ENCODE results near the gene SPIB. TPM values are rescaled to one million over a fixed set of nuclear protein-coding genes. Genes with fewer than 3 reads are reported as not detected.
"Not testable (repeated sequence)": the region's sequence is repeated elsewhere in the genome, so short reads cannot be mapped to it uniquely, and the experiment has no call there.

The SPIB gene
- polyA plus RNA-seq, 12 donors, result 0.13 to 9.9 (median 0.56) TPM; not detected in 1

DNA sequence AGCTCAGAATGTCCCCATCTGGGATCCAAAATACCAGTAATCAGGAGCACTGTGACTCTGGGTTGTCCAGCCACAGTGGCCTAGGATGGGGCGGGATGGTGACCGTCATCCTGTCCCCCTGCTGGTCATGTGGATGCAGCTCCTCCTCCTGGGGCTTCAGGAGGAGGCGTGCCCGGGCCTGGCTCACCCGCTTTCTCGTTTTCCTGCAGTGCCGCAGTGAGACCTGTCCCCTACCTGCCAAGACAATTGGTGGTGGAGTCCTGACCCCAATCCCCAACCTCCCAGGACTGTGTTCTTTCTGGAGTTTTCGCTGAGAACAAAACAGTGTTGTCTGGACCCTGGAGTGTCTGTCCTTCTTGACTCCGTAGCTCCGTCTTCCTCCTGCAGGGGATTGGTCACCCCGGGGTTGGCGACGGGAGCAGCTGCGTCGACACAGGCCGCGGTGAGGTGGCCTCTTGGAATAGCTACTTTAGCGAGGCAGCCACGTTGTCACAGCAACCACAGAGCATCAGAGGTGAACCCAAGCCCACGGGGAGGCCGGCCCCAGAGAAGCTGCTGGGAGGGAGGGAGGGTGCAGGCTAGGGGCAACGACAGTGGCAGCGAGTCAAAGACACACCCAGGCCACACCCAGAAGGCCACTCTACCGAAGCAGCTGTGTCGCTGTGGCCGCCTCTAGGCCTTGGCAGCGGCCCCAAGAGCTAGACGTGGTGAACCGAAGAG is 47.4 kb downstream of the SPIB start:
- peak; percentile 41 for DNase-seq

DNA sequence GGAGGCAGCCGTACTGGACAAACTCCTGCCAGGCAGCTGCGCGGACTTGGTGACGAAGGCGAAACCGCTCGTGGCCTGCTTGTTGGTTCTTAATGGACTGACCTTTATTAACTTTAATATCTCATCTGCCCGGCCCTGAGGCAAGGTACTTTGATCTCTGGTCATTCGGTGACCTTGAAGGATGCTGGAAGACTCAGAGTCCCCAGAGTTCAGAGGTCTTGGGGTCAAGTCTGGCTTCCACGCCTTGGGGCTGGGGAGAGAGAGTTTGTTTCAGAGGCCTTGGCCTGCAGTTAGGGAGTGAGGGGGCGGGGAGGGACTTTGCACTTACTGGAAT is 47.9 kb downstream of the SPIB start:
- no peak for DNase-seq

DNA sequence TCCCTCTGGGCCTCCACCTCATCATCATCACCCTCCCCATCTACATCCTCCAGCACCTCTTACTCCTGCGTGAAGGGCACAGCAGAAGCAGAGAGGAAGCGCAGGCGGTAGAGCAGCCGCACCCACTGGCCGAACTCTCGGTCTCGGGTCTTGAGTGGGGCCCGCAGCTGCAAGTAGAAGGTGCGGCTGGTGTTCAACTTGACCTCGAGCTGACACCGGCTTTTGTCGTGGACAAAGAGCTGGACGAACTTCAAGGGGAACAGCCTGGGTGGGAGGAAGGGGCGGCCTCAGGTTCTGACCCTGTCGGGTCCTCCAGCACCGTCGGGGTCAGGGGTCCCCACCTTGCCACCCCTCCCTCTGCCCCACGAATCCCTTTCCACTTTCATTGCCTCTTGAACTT is 48.8 kb downstream of the SPIB start:
- no peak for DNase-seq

DNA sequence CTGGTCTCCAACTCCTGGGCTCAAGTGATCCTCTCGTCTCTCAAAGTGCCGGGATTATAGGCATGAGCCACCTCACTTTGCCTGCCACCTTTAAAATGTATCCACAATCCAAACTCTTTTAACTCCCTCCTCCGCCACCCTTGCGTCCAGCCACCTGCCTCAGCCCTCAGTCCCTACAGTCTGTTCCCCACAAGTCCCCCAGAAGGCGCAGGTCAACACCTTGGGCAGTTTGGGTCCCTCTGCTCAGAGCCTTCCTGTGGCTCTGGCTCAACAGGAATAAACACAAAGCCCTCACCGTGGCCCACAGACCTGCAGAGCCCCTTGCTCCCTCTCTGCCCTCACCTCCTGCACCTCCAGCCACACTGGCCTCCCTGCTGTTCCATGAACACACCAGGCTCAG is 50.1 kb downstream of the SPIB start:
- DNase-seq, result no peak

DNA sequence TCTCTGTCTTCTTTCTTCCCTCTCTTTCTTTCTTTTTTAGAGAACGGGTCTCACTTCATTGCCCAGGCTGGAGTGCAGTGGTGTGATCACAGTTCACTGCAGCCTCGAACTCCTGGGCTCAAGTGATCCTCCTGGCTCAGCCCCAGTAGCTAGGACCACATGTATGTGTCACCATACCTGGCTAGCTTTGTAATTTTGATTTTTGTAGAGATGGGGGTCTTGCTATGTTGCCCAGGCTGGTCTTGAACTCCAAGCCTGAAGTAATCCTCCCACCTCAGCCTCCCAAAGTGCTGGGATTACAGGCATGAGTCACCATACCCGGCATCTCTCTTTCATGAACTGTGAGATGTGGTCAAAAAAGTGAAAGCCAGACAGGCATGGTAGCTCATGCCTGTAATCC is 54.6 kb downstream of the SPIB start:
- not testable (repeated sequence) for DNase-seq

DNA sequence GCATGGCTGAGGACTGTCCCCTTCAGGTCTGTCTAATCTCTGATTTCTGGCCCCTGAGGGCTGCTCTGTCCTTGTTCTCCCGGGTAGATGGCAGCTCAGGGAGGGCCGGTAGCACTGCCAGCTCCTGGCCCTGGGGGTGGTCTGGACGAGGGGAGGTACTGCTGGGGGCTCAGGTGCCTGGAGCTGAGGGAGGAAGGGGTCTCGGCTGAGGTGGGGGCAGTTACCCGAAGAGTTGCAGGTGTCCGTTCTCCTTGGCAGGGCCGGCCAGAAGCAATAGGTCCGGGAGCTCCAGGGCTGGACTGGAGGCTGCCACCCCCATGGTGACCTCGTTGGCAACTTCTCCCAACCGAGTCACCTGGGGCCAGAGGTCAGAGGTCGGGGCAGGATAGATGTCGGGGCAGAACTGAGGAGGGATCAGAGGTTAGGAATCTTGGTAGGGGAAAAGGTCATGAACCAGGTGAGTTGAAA is 56.4 kb downstream of the SPIB start:
- DNase-seq, result no peak

DNA sequence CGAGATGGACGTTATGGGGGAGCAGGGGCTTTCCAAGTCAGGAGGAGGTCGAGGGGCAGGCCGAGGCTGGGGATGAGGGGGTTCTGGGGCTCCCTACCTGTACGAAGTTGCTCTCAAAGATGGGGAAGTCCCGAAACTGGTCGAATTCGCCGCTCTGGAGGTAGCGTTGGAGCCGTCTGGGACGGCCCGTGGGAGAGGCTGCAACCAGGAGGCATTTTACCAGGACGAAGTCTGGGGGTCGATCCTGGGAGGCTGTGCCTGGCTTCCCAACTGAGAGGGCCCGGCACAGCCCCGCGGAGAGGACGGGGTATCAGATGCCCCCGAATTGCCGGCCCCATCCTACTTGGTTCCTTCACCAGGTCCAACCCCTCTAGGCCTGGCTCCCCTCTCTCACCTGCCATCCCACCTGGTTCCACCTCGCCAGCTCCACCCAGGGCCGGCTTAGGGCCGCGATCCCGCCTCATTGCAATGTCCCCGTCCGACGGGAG is 57.0 kb downstream of the SPIB start:
- DNase-seq, result no peak

DNA sequence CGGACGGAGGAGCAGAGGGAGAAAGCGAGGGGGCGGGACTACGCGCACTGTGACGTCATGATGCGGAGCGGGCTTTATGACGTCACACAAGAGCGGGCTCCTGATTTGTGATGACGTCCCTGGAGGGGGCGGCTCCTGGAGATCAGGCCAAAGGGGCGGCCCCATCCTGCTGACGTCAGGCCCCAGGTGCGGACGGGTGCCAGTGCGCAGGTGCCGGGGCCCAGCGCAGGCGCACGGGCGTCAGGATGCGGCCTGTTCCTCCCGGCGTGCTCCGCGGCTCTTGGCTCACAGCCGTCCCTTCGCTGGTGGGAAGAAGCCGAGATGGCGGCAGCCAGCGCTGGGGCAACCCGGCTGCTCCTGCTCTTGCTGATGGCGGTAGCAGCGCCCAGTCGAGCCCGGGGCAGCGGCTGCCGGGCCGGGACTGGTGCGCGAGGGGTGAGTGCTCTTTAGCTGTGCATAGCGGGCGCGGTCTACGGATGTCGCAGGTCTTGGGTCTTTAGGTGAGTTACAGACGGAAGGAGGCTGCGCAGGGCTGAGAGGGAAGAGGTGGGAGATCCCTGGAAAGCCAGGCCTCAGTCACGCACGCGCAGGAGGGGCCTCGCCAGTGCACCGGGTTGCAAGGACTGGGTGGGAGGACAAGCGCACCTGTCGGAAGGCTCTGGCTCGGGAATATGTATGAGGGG is 57.6 kb downstream of the SPIB start, which contains the start of the genes EMC10 and GARIN5A:
Gene EMC10, plus strand, starts transcription at position 284 of the 683 bp plus-strand sequence. Its CDS starts 38 bp downstream, at position 322.
Gene GARIN5A, minus strand, starts transcription at position 625 of the 683 bp plus-strand sequence. Its CDS starts 460 bp downstream, at position 165.
- peak; percentile 94 for DNase-seq

DNA sequence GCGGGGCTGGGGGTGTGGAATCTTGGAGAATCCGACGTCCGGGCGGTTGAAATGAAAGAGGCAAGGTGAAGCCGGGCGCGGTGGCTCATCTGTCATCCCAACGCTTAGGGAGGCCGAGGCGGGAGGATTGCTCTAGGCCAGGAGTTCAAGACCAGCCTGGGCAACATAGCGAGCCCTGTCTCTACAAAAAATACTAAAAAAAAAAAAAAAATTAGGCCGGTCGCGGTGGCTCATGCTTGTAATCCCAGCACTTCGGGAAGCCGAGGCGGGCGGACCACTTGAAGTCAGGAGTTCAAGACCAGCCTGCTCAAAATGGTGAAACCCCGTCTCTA is 58.1 kb downstream of the SPIB start:
- DNase-seq, result no peak

DNA sequence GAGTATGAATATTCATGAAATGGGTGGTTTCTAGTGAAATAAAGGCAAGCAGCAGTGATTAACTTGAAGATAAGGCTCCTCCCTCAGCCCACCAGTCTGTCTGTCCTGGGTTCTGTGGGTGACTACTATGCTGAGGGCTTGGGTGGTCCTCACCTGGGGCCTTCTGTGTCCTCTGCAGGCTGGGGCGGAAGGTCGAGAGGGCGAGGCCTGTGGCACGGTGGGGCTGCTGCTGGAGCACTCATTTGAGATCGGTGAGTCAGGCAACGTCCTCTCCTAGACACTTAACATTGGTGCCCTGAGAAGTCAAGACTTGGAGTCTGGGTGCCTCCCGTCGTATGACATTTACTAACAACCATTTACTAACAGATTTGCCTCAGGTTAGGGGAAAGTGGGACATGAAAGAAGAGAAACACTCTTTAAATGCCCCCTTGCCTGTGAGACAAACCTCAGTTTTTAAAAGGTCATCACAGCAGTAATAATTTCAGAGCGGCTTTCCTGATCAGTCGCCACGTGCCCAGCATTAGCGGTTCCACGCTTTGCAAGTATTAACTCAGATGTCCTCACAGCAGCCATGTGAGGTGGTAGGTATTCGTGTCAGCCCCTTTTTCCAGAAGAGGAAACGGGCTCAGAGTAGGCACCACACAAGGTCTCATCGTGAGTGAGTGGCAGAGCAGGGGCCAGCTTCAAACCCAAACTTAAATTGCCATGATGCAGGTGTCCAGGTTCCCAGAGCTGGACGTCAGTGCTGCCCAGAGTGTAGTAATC is 59.2 kb downstream of the SPIB start:
- no peak for DNase-seq

DNA sequence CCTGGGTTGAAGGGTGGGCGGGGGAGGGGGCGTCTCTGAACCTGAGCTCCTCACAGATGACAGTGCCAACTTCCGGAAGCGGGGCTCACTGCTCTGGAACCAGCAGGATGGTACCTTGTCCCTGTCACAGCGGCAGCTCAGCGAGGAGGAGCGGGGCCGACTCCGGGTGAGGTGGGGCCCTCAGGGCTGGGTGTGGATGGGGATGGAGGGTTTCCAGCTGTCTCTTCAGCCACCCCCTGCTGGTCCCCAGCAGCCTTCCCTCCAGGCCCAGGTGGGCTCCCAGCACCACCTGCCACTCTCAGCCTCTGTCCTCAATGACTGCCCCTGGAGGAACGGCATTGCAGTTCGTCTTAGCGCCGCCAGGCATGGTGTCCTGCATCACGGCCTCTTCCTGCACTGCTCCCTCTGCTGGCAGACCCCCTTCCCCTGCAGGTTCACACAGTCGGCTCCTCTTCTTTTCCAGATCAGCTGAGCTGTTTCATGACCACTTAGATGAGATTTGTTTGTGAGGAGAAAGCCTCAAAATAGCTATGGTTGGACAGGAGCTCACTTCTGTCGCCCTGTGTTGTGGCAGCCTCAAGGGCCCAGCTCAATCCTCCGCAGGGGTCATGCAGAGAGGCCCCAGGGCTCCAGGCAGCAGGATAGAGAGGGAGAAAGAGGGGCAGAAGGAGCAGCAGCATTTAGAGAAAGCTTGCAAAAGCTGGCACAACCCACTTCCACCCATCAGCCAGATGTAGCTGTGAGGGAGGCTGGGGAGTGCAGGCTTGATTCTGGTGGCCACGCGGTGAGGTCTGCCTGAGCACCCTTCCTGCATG is 60.4 kb downstream of the SPIB start:
- DNase-seq, result no peak

DNA sequence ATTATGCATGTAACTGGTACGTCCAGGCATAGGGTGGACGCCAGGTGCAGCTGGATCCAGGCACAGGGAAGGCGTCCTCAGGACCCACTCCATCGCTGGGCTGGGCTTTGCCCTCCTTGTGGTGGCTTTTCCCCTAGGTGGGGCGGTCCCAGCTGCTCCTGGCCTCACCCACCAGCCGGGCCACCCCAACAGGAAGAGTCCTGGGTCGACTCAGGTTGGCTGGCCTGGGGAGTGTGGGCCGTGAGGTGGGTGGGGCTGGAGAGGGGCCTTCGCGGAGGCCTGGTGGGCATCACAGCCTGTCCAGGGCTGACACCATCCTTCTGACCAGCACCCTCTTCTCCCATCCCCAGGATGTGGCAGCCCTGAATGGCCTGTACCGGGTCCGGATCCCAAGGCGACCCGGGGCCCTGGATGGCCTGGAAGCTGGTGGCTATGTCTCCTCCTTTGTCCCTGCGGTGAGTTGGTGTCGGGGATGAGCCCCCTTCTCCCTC is 61.1 kb downstream of the SPIB start:
- DNase-seq, result no peak

DNA sequence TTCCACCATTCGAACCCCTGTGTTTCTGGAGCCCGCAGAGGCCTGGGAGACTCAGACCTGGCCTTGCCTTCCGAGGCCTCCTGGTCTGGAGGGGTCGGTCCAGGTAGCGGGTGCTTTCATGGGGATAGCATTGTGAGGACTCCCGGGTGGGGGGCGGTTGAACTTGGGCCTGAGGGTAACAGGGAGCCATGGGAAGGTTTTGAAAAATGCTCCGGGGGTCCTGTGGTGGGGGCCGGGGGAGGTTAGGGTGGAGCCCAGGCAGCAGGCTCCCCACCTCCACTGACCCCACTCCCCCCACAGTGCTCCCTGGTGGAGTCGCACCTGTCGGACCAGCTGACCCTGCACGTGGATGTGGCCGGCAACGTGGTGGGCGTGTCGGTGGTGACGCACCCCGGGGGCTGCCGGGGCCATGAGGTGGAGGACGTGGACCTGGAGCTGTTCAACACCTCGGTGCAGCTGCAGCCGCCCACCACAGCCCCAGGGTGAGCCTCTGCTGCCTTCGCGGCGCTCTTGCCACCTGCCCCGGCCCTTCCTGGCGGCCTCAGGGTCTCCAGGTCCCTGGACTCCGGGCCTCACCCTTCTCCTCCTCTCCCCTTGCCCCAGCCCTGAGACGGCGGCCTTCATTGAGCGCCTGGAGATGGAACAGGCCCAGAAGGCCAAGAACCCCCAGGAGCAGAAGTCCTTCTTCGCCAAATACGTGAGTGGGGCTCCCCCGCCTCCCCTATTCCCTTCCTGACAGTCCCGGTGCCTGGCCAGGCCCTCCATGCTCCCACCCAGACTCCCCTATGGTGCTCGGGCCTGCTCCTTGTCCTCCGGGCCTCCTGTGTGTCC is 61.8 kb downstream of the SPIB start:
- DNase-seq, result no peak

Other genes starting within 250 kb of the SPIB start
- gene MYH14, start 215.3 kb upstream of the SPIB start, polyA plus RNA-seq (ENCODE audit: insufficient read length in 12 of 12), result 10 to 100 TPM in 11 of 12 donors, not detected in 1; 21.8 to 61.6 (median 34.1) TPM
- gene KCNC3, start 89.6 kb upstream of the SPIB start, polyA plus RNA-seq (ENCODE audit: insufficient read length in 12 of 12), result 1 to 10 TPM in 8 of 12 donors, under 1 TPM in 3, not detected in 1; 0.69 to 6.7 (median 1.2) TPM
- 1 to 10 TPM in 5 of 12 donors, under 1 TPM in 5, not detected in 2; 0.43 to 1.6 (median 0.96) TPM for gene NAPSA, start 53.3 kb upstream of the SPIB start, polyA plus RNA-seq (ENCODE audit: insufficient read length in 12 of 12)
- gene NR1H2, start 42.5 kb upstream of the SPIB start, polyA plus RNA-seq (ENCODE audit: insufficient read length in 12 of 12), result 10 to 100 TPM in 11 of 12 donors, not detected in 1; 16.0 to 30.8 (median 17.6) TPM
- 10 to 100 TPM in 10 of 12 donors, 1 to 10 TPM in 1, not detected in 1; 8.5 to 41.1 (median 14.5) TPM for gene POLD1, start 34.6 kb upstream of the SPIB start, polyA plus RNA-seq (ENCODE audit: insufficient read length in 12 of 12)
- 100 to 1,000 TPM in 1 of 12 donors, 10 to 100 TPM in 9, not detected in 2; 11.4 to 140 (median 53.8) TPM for gene MYBPC2, start 14.0 kb downstream of the SPIB start, polyA plus RNA-seq (ENCODE audit: insufficient read length in 12 of 12)
- 100 to 1,000 TPM in 4 of 12 donors, 10 to 100 TPM in 8; 66.6 to 203 (median 95.2) TPM for gene EMC10, start 57.6 kb downstream of the SPIB start, polyA plus RNA-seq (ENCODE audit: insufficient read length in 12 of 12)
- gene GARIN5A, start 57.9 kb downstream of the SPIB start, polyA plus RNA-seq (ENCODE audit: insufficient read length in 12 of 12), result 1 to 10 TPM in 10 of 12 donors, not detected in 2; 2.4 to 6.8 (median 3.9) TPM
- 10 to 100 TPM in 11 of 12 donors, not detected in 1; 11.8 to 41.3 (median 17.8) TPM for gene JOSD2, start 92.3 kb downstream of the SPIB start, polyA plus RNA-seq (ENCODE audit: insufficient read length in 12 of 12)
- 1 to 10 TPM in 1 of 12 donors, under 1 TPM in 9, not detected in 2; 0.18 to 1.9 (median 0.65) TPM for gene ASPDH, start 95.0 kb downstream of the SPIB start, polyA plus RNA-seq (ENCODE audit: insufficient read length in 12 of 12)
- 10 to 100 TPM in 4 of 12 donors, 1 to 10 TPM in 7, not detected in 1; 6.0 to 21.0 (median 8.7) TPM for gene LRRC4B, start 149.5 kb downstream of the SPIB start, polyA plus RNA-seq (ENCODE audit: insufficient read length in 12 of 12)
- under 1 TPM in 3 of 12 donors, not detected in 9; 0.05 to 0.25 (median 0.12) TPM for gene SYT3, start 220.9 kb downstream of the SPIB start, polyA plus RNA-seq (ENCODE audit: insufficient read length in 12 of 12)
- gene C19orf81, start 230.5 kb downstream of the SPIB start, polyA plus RNA-seq (ENCODE audit: insufficient read length in 12 of 12), result 1 to 10 TPM in 7 of 12 donors, under 1 TPM in 3, not detected in 2; 0.85 to 2.8 (median 1.5) TPM

Measured in muscle of arm (tissue), 12 donors.